Karpas-422 (cell line): ENCODE data around the gene CACNA1I. TPM values are rescaled to one million over a fixed set of nuclear protein-coding genes. Genes with fewer than 3 reads are reported as not detected.

Source experiments
- DNase-seq: peaks from one replicate; pipeline ENCODE4 v3.0.0-alpha.2; 2015
- H2AFZ ChIP-seq: fragments of 200-600 bp; sonication (generic); 2 replicates; pipeline ENCODE4 v1.6.1; 2014; ENCODE audit warnings: antibody characterized with exemption, low read length, mixed read lengths
- H3K27ac ChIP-seq: fragments of 200-600 bp; sonication (generic); 2 replicates; pipeline ENCODE4 v1.5.1; 2014; ENCODE audit warnings: mild to moderate bottlenecking, low read length, moderate library complexity
- H3K27me3 ChIP-seq: fragments of 200-600 bp; sonication (generic); 2 replicates; pipeline ENCODE4 v1.6.1; 2014; ENCODE audit warnings: low read length, mixed read lengths
- H3K36me3 ChIP-seq: fragments of 200-600 bp; sonication (generic); 2 replicates; pipeline ENCODE4 v1.6.1; 2014; ENCODE audit warnings: low read length, mixed read lengths; ENCODE audit not compliant: insufficient read depth
- H3K4me1 ChIP-seq: fragments of 200-600 bp; sonication (generic); 2 replicates; pipeline ENCODE4 v1.6.1; 2014; ENCODE audit warnings: mild to moderate bottlenecking, low read length, mixed read lengths
- H3K4me2 ChIP-seq: fragments of 200-600 bp; sonication (generic); 2 replicates; pipeline ENCODE4 v1.6.1; 2014; ENCODE audit warnings: low read length, low read depth, mild to moderate bottlenecking; ENCODE audit not compliant: poor library complexity, severe bottlenecking
- H3K4me3 ChIP-seq: fragments of 200-600 bp; sonication (generic); 2 replicates; pipeline ENCODE4 v1.5.1; 2014; ENCODE audit warnings: mild to moderate bottlenecking, antibody characterized with exemption, low read length, mixed read lengths
- H3K79me2 ChIP-seq: fragments of 200-600 bp; sonication (generic); 2 replicates; pipeline ENCODE4 v1.6.1; 2014; ENCODE audit warnings: mild to moderate bottlenecking, low read length, mixed read lengths
- H3K9ac ChIP-seq: fragments of 200-600 bp; sonication (generic); 2 replicates; pipeline ENCODE4 v1.6.0; 2014; ENCODE audit warnings: low read length
- H3K9me2 ChIP-seq: fragments of 200-600 bp; sonication (generic), shearing (Covaris generic); replicated peaks from 2 replicates; pipeline ENCODE4 v1.6.0; 2014; ENCODE audit warnings: mild to moderate bottlenecking, low read length, moderate library complexity; ENCODE audit not compliant: insufficient read depth
- H3K9me3 ChIP-seq: fragments of 300-700, 200-600 bp; sonication (generic); 2 replicates; pipeline ENCODE4 v1.6.1; 2014; ENCODE audit warnings: low read length, mixed read lengths
- H4K20me1 ChIP-seq: fragments of 200-600 bp; sonication (generic); 2 replicates; pipeline ENCODE4 v1.6.1; 2014; ENCODE audit warnings: mild to moderate bottlenecking, antibody characterized with exemption, low read length, low read depth; ENCODE audit not compliant: insufficient read depth
- total RNA-seq: library from RNA; depleted of rRNA; stranded (reverse); fragments of >200 nt; shearing (Covaris generic); gene quantifications from 2 replicates; pipeline ENCODE4 v1.2.3, GENCODE V29; 2014; ENCODE audit warnings: low replicate concordance

The CACNA1I gene
- total RNA-seq, 1 experiment from 2014 or later = not detected

GRCh38 chr22:39658806-39659463 is 88.4 kb downstream of the CACNA1I start:
- H3K36me3 ChIP-seq = no peaks in the 10 kb centered on the region
- H3K4me2 ChIP-seq = no peak overlapping the region
- no peaks in the 10 kb centered on the region for H4K20me1 ChIP-seq
- no peak overlapping the region for H3K4me3 ChIP-seq
- no peaks in the 10 kb centered on the region for H3K9me3 ChIP-seq
- no peak overlapping the region for H2AFZ ChIP-seq
- no peaks in the 10 kb centered on the region for H3K9me2 ChIP-seq
- no peak overlapping the region for H3K9ac ChIP-seq
- H3K27ac ChIP-seq = no peak overlapping the region
- no peaks in the 10 kb centered on the region for H3K27me3 ChIP-seq
- no peaks in the 10 kb centered on the region for H3K79me2 ChIP-seq
- DNase-seq = no peak
- no peaks in the 10 kb centered on the region for H3K4me1 ChIP-seq

GRCh38 chr22:39661501-39661841 is 90.9 kb downstream of the CACNA1I start:
- H3K4me3 ChIP-seq = no peak overlapping the region
- H3K36me3 ChIP-seq = no peaks in the 10 kb centered on the region
- H4K20me1 ChIP-seq = no peaks in the 10 kb centered on the region
- H3K27ac ChIP-seq = no peak overlapping the region
- no peak overlapping the region for H3K4me2 ChIP-seq
- no peaks in the 10 kb centered on the region for H3K27me3 ChIP-seq
- no peaks in the 10 kb centered on the region for H3K9me3 ChIP-seq
- H3K4me1 ChIP-seq = no peaks in the 10 kb centered on the region
- no peak overlapping the region for H2AFZ ChIP-seq
- no peak overlapping the region for H3K9ac ChIP-seq
- H3K9me2 ChIP-seq = no peaks in the 10 kb centered on the region
- H3K79me2 ChIP-seq = no peaks in the 10 kb centered on the region
- DNase-seq = no peak

- H3K4me2 ChIP-seq = no peak overlapping the region
Measured at GRCh38 chr22:39661842-39662685, 91.5 kb downstream of the CACNA1I start.

GRCh38 chr22:39662686-39663052 is 92.1 kb downstream of the CACNA1I start:
- Histone ChIP-seq H3K4me3 (no peak overlapping the region), H3K9ac (no peak overlapping the region), H4K20me1 (no peaks in the 10 kb centered on the region), H3K9me2 (no peaks in the 10 kb centered on the region), H3K79me2 (no peaks in the 10 kb centered on the region), H3K4me1 (no peaks in the 10 kb centered on the region), H3K27ac (no peak overlapping the region), H3K27me3 (no peaks in the 10 kb centered on the region), H3K9me3 (no peaks in the 10 kb centered on the region), H3K4me2 (no peak overlapping the region), H3K36me3 (no peaks in the 10 kb centered on the region), H2AFZ (no peak overlapping the region)
- DNase-seq = no peak

More at GRCh38 chr22:39661842-39662685, 91.5 kb downstream of the CACNA1I start:
- H3K4me1 ChIP-seq = no peaks in the 10 kb centered on the region
- no peak overlapping the region for H3K4me3 ChIP-seq
- H4K20me1 ChIP-seq = no peaks in the 10 kb centered on the region
- no peak overlapping the region for H3K27ac ChIP-seq
- H3K36me3 ChIP-seq = no peaks in the 10 kb centered on the region
- no peaks in the 10 kb centered on the region for H3K79me2 ChIP-seq
- no peaks in the 10 kb centered on the region for H3K9me2 ChIP-seq
- H3K27me3 ChIP-seq = no peaks in the 10 kb centered on the region
- H2AFZ ChIP-seq = no peak overlapping the region
- no peaks in the 10 kb centered on the region for H3K9me3 ChIP-seq
- DNase-seq = no peak
- no peak overlapping the region for H3K9ac ChIP-seq

GRCh38 chr22:39663751-39664150 is 93.2 kb downstream of the CACNA1I start:
- no peaks in the 10 kb centered on the region for H3K9me3 ChIP-seq
- H3K4me2 ChIP-seq = no peak overlapping the region
- H3K9ac ChIP-seq = no peak overlapping the region
- H2AFZ ChIP-seq = no peak overlapping the region
- H3K36me3 ChIP-seq = no peaks in the 10 kb centered on the region
- no peak overlapping the region for H3K4me3 ChIP-seq
- H3K27me3 ChIP-seq = no peaks in the 10 kb centered on the region
- no peaks in the 10 kb centered on the region for H3K9me2 ChIP-seq
- no peaks in the 10 kb centered on the region for H4K20me1 ChIP-seq
- no peaks in the 10 kb centered on the region for H3K79me2 ChIP-seq
- DNase-seq = no peak
- no peak overlapping the region for H3K27ac ChIP-seq
- no peaks in the 10 kb centered on the region for H3K4me1 ChIP-seq

- DNase-seq = no peak
- Histone ChIP-seq H3K27me3 (no peaks in the 10 kb centered on the region), H3K79me2 (no peaks in the 10 kb centered on the region), H2AFZ (no peak overlapping the region), H3K9me3 (no peaks in the 10 kb centered on the region), H3K27ac (no peak overlapping the region), H3K9ac (no peak overlapping the region), H4K20me1 (no peaks in the 10 kb centered on the region), H3K9me2 (no peaks in the 10 kb centered on the region), H3K4me1 (no peaks in the 10 kb centered on the region), H3K4me2 (no peak overlapping the region), H3K4me3 (no peak overlapping the region), H3K36me3 (no peaks in the 10 kb centered on the region)
Measured at GRCh38 chr22:39664485-39665200, 94.1 kb downstream of the CACNA1I start.

- no peak overlapping the region for H3K9ac ChIP-seq
- no peak for DNase-seq
- no peak overlapping the region for H3K4me3 ChIP-seq
- H3K9me2 ChIP-seq = no peaks in the 10 kb centered on the region
- H2AFZ ChIP-seq = no peak overlapping the region
- H3K4me2 ChIP-seq = no peak overlapping the region
- H4K20me1 ChIP-seq = no peaks in the 10 kb centered on the region
- H3K4me1 ChIP-seq = no peaks in the 10 kb centered on the region
- no peaks in the 10 kb centered on the region for H3K9me3 ChIP-seq
- no peaks in the 10 kb centered on the region for H3K36me3 ChIP-seq
- H3K27ac ChIP-seq = no peak overlapping the region
- H3K27me3 ChIP-seq = no peaks in the 10 kb centered on the region
- no peaks in the 10 kb centered on the region for H3K79me2 ChIP-seq
Measured at GRCh38 chr22:39665229-39665628, 94.7 kb downstream of the CACNA1I start.

- no peak overlapping the region for H3K4me3 ChIP-seq
- no peak overlapping the region for H2AFZ ChIP-seq
- no peak overlapping the region for H3K9ac ChIP-seq
- no peak for DNase-seq
- H3K4me1 ChIP-seq = no peaks in the 10 kb centered on the region
- H3K27ac ChIP-seq = no peak overlapping the region
- no peaks in the 10 kb centered on the region for H4K20me1 ChIP-seq
- no peaks in the 10 kb centered on the region for H3K9me3 ChIP-seq
- H3K79me2 ChIP-seq = no peaks in the 10 kb centered on the region
- H3K9me2 ChIP-seq = no peaks in the 10 kb centered on the region
- H3K27me3 ChIP-seq = no peaks in the 10 kb centered on the region
- H3K36me3 ChIP-seq = no peaks in the 10 kb centered on the region
- no peak overlapping the region for H3K4me2 ChIP-seq
Measured at GRCh38 chr22:39665661-39666431, 95.3 kb downstream of the CACNA1I start.
